Ramos (cell line): ENCODE measurements around the gene ARHGAP26.
"Not testable (repeated sequence)": the region's sequence is repeated elsewhere in the genome, so short reads cannot be mapped to it uniquely, and the experiment has no call there.

ENCODE experiments used
- in situ Hi-C: fragments of 300-500 bp; cut with MboI; formaldehyde crosslinking; loops from one replicate; pipeline ENCODE4 v1.14.3; 2022; ENCODE audit warnings: low sequenced_read_pairs; ENCODE audit not compliant: unreplicated experiment

The ARHGAP26 gene

GRCh38 chr5:142995621-142996020 is 225.4 kb downstream of the ARHGAP26 start:
- in situ Hi-C loops: not testable (repeated sequence)

GRCh38 chr5:142997591-142997990 is 227.4 kb downstream of the ARHGAP26 start:
- in situ Hi-C loops: no loop called here

DNA sequence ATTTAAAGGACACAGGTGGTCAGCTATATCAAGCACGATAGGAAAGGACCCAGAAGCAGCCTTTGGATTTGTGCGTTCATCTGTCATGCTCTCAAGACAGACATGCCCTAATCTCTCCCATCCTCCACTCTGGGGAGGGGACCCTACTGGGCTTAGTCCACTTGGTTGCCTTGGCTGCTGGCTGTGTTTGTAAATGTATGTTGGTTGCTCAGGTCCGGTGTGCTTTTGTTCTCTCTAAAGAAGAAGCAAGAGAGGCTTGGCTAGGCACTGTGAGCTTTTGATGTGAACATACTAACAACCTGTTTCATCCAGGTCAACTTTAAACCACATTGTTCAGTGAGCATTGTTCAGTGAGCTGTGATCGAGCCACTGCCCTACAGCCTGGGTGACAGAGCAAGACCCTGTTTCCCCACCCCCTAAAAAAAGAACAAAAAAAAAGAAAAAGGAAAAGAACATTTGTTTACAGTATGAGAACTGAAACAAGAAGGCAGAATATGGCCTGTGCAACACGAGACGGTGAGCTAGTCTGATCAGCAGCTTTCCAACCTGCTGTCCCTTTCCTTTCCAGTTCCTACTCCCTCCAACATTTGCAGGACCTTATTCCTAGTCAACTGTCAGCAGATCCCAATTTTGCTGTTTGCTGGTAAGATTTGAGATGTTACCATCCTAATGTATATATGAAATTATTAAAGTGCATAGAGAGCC is 228.3 kb downstream of the ARHGAP26 start:
- in situ Hi-C loops: no loop called here

GRCh38 chr5:143000551-143000950 is 230.4 kb downstream of the ARHGAP26 start:
- in situ Hi-C loops: loop anchor here (25.0 kb wide), 3 partner anchors 412 to 1187 kb away; partner anchors contain the start of gene NR3C1

DNA sequence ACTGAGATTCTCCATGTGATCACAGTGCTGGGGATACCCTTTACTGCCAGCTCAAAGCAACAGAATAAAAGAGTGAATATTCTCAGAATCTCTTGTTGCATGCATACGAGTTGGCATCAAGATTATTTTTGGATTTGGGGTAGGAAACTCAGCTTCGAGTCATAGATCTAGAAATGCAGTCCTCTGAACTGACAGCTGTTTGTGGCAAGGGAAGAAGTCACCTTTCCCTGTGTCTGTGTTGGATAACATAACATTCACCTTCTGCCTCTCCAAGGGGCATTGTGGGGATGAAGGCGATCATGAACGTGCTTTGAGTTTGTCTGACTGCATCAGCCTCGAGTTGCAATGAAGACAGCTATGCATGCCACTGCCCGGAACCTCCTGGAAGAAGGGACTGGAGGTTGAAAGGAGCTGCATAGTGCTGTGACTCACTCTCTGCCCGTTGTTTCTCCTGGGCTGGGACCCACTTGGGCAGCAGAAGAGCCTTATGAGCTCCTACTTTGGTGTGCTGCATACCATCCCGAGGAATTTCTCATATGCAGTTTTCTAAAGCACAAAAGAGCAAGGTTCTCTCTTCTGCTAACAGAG is 231.7 kb downstream of the ARHGAP26 start:
- in situ Hi-C loops: loop anchor here (25.0 kb wide), 3 partner anchors 410 to 1185 kb away; partner anchors contain the start of gene NR3C1

DNA sequence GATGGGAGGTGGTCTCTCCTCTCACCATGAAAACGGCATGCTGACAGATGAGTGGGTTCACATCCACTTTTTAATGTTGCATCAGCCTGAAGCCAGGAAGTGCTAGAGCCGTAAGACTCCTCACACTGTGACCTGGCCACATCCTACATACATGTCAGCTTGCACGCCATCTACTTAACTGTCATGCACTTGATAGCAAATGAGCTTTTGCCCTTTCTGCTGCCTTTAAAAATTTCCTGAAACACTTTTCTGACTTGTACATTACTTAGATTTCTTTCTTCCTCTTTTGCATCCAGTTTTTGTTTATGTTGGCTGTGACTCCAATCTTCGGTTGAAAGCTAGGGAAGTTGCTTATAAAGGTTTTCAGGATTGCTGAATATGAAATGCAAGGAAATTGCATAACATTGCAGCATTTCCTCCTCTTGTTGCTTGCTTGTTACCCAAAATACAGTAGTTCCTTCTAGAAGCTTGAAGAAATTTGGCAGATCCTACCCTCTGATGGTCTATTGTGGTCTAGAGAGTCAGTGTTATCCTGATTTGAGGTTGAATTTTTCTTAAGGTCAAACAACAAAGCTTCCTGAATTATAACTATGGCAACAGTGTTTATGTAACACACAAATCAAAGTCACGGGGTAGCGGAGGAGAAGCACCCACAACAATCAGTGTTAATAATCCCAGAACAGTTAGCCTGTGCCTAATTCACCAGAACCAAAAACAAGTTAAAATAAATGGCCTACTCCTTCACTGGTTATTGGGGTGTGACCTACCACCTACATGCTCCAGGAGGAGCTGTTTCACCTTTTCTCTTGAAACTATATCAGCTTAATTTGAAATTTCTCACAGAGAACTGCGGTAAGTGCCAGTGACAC is 232.5 kb downstream of the ARHGAP26 start:
- in situ Hi-C loops: loop anchor here (25.0 kb wide), 3 partner anchors 410 to 1185 kb away; partner anchors contain the start of gene NR3C1

DNA sequence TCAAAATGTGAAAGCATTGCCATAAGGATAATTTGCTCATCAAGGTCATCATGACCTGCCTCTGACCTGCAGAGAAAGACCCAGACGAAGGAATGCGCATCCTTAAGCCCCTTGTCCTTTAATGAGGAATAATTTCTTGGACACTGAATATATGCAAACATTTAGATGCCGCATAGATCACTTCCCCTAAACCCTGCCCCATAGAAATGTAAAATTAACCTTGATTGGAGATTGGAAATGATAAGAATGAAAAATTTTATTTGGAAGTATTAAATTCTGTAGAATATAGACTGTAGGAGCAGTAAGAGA is 233.1 kb downstream of the ARHGAP26 start:
- in situ Hi-C loops: loop anchor here (25.0 kb wide), 3 partner anchors 409 to 1184 kb away; partner anchors contain the start of gene NR3C1

DNA sequence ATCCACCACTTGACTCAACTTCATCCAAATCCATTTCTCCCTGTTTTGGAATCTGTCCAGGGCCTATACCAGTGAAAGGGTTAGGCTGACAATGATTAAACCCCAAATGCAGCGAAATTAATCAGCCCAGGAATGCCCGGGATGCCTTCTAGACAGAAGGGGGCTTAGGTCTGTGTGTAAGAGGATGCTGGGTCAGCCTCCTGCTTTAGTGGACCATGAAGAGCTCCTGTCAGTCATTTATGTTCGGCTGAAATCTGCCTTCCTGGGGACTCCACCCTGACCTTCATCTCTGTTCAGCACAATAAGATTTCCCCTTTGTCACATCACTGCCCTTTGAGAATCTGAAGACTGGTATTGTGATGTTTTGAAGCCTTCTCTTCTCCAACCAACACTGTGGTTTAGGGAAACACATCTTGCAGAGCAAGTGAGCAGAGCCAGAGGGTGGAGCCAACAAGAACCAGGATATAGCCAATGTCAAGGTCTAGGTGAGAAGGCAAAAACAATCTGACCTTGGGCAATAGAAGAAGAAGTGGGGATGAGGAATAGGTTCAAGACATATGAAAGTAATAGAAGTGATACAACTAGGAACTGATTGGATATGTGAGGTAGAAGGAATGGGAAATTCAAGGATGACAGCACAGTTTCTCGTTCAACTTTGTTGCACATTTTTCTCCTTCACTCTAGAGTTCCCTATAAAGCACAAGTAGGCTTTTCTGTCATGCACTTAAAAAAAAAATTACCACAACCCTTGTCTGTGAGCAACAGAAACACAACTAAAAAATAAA is 234.4 kb downstream of the ARHGAP26 start:
- in situ Hi-C loops: loop anchor here (5.0 to 25.0 kb wide), 4 partner anchors 408 to 1183 kb away; partner anchors contain the start of gene NR3C1

- in situ Hi-C loops: loop anchor here (5.0 to 25.0 kb wide), 4 partner anchors 406 to 1181 kb away; partner anchors contain the start of gene NR3C1
Observed at GRCh38 chr5:143006501-143006900, 236.3 kb downstream of the ARHGAP26 start.

DNA sequence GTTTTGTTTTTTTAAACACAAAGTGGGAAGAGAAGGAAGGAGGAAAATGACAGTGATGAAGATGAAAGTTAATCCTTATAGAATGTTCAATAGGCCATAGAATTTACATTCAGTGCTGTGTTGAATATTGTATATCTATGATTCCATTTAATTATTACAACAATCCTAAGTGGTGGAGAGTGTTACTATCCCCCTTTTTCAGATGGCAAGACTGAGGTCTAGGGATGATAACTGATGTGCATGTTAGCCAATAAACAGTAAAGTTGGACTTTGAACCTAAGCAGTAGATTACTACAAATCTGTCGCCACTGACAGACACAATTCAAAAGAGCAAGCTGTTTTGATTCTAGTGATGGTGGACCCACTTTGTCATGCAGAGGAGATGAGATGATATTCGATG is 237.9 kb downstream of the ARHGAP26 start:
- in situ Hi-C loops: loop anchor here (5.0 to 25.0 kb wide), 4 partner anchors 404 to 1179 kb away; partner anchors contain the start of gene NR3C1

DNA sequence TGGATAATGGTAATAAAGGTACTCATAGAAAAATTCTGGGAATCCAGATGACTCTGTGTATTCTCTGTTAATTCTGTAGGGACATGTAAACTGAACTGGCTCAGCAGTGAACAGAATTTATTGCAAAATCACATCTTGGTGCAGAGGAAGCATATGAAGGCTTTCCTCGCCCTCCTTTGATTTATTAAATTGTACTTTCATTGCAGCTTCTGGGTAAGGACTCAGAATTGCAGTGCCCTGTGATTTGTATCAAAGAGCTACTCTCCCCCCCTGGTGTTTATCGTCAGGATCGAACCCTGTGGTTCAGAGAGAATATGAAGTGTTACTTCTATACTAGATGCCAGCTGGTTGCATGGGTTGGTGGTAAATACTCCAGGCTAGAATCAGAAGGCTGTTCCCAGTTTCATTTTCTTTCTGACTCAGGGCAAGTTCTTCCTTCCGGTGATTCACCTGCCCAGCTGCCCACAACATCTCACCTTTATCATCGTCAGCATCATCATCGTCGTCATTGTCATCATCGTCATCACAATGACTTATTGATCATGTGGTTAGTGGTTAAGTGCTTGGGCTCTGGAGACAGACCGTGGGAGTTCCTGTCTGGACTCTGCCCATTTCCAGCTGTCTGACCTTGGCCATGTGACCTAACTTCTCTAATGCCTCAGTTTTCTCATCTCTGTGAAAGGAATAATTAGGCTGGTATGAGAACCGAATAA is 238.8 kb downstream of the ARHGAP26 start:
- in situ Hi-C loops: loop anchor here (5.0 to 25.0 kb wide), 4 partner anchors 403 to 1178 kb away; partner anchors contain the start of gene NR3C1

- in situ Hi-C loops: loop anchor here (25.0 kb wide), 3 partner anchors 402 to 1177 kb away; partner anchors contain the start of gene NR3C1
Observed at GRCh38 chr5:143010351-143010750, 240.2 kb downstream of the ARHGAP26 start.

- in situ Hi-C loops: loop anchor here (25.0 kb wide), 3 partner anchors 401 to 1176 kb away; partner anchors contain the start of gene NR3C1
Observed at GRCh38 chr5:143011585-143011984, 241.4 kb downstream of the ARHGAP26 start.

- in situ Hi-C loops: loop anchor here (25.0 kb wide), 3 partner anchors 399 to 1174 kb away; partner anchors contain the start of gene NR3C1
Observed at GRCh38 chr5:143013176-143013891, 243.2 kb downstream of the ARHGAP26 start.

DNA sequence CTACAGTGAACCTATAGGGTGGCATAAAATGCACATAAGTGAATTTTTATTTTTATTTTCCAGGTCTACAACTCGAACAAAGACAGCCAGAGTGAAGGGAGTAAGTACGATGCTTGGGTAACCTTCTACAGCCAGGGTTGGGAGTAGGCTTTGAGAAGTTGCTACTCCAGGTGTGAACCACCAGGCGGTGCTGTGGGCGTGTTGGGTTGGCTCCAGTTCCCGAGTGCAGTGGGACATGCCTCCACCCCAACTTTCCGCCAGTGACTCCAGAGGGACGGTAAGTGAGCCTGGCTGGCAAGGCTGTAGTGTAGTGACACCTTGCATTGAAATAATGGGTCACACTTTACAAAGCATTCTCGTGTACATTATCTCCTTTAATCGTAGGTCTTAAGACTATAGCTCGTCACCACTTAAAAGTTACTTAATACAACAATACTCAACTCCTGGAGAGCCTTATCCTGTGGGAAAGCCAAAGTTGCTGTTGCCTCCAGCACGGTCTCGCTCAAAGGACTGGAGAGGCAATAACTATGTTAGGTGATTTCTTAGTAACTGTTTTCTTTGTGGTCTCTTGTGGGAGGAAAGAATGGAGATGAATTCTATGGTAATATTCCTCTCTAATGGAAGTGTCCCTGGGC is 244.0 kb downstream of the ARHGAP26 start:
- in situ Hi-C loops: loop anchor here (25.0 kb wide), 3 partner anchors 398 to 1173 kb away; partner anchors contain the start of gene NR3C1

GRCh38 chr5:143016777-143017516 is 246.8 kb downstream of the ARHGAP26 start:
- in situ Hi-C loops: loop anchor here (25.0 kb wide), 3 partner anchors 395 to 1170 kb away; partner anchors contain the start of gene NR3C1

- in situ Hi-C loops: loop anchor here (25.0 kb wide), 3 partner anchors 395 to 1170 kb away; partner anchors contain the start of gene NR3C1
Observed at GRCh38 chr5:143017541-143017940, 247.4 kb downstream of the ARHGAP26 start.
